ENCODE results near the gene ATP2B3.

DNA sequence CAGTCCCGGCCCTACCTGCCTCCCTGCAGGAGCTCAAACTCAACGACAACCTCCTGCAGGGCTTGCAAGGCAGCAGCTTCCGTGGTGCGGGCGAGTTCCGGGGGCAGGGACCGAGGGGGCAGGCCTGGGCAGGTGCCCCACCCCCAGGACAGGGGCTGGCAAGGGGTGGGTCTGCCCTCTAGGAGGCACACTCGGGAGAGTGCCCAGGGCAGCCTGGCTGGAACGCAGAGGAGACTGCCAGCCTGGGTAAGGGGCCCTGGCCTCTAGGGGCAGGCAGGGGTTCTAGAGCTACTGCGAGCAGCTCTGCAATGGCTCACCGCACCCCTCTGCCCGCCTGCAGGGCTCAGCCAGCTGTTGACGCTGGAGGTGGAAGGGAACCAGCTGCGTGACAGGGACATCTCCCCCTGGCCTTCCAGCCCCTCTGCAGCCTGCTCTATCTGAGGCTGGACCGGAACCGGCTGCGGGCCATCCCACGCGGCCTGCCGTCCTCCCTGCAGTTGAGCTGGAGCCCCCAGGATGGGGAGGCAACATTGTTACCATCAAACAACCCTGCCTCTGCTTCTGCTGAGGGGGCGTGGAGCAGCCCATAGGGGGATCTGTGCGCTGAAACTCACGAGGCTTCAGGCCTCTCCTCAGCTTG, 34.9 kb upstream of the ATP2B3 start:
- TF ChIP-seq, protein P1, sequence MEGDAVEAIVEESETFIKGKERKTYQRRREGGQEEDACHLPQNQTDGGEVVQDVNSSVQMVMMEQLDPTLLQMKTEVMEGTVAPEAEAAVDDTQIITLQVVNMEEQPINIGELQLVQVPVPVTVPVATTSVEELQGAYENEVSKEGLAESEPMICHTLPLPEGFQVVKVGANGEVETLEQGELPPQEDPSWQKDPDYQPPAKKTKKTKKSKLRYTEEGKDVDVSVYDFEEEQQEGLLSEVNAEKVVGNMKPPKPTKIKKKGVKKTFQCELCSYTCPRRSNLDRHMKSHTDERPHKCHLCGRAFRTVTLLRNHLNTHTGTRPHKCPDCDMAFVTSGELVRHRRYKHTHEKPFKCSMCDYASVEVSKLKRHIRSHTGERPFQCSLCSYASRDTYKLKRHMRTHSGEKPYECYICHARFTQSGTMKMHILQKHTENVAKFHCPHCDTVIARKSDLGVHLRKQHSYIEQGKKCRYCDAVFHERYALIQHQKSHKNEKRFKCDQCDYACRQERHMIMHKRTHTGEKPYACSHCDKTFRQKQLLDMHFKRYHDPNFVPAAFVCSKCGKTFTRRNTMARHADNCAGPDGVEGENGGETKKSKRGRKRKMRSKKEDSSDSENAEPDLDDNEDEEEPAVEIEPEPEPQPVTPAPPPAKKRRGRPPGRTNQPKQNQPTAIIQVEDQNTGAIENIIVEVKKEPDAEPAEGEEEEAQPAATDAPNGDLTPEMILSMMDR (optimal IDR thresholded peaks at IDR 0.05 in 1 of 3, IDR thresholded peaks at IDR 0.05 in 1 of 3, conservative IDR thresholded peaks at IDR 0.05 in 1 of 3; ENCODE audit: extremely low read depth in 1 of 3, insufficient read depth in 2 of 3, low read length in 3 of 3) = no peak
- TF ChIP-seq EZH2 (IDR thresholded peaks at IDR 0.05; ENCODE audit: low read length) = no peak

Data from keratinocyte (primary cell).